ENCODE measurements around the gene PRPF40A. TPM values are rescaled to one million over a fixed set of nuclear protein-coding genes. Genes with fewer than 3 reads are reported as not detected.

The PRPF40A gene
- total RNA-seq, 2 experiments from 2014 or later, result 107 to 109 TPM

- DNase-seq, result no peak
- no peaks in the 10 kb centered on the region for H3K27me3 Mint-ChIP-seq
- no peak overlapping the region for H3K27ac Mint-ChIP-seq
- H3K4me3 Mint-ChIP-seq, result no peak overlapping the region
- POLR2A ChIA-PET, result no interaction called here
- H3K4me1 Mint-ChIP-seq, result peaks cover 33% of the 10 kb centered on the region
- CTCF ChIA-PET, result no interaction called here
- no peaks in the 10 kb centered on the region for H3K9me3 Mint-ChIP-seq
- H3K36me3 Mint-ChIP-seq (ENCODE audit: low read depth), result peaks cover 79% of the 10 kb centered on the region
Measured at GRCh38 chr2:152708742-152709141, 8.5 kb downstream of the PRPF40A start.

- Mint-ChIP-seq H3K9me3 (peaks cover 8% of the 10 kb centered on the region), H3K4me3 (no peak overlapping the region), H3K4me1 (peaks cover 23% of the 10 kb centered on the region), H3K27ac (no peak overlapping the region), H3K36me3 (ENCODE audit: low read depth) (peaks cover 86% of the 10 kb centered on the region), H3K27me3 (no peaks in the 10 kb centered on the region)
- CTCF ChIA-PET, result interaction anchor here (0.9 to 1.8 kb wide), 4 partner anchors 9 to 31 kb away, joined by 4 to 5 read pairs (median 5); partner anchors contain the start of gene PRPF40A
- DNase-seq, result no peak
- POLR2A ChIA-PET, result no interaction called here
Measured at GRCh38 chr2:152706477-152707021, 10.7 kb downstream of the PRPF40A start.

GRCh38 chr2:152701198-152701597, 16.1 kb downstream of the PRPF40A start:
- CTCF ChIA-PET, result interaction anchor here (1.6 kb wide), 1 partner anchor 17 kb away, joined by 3 read pairs; the partner anchor contains the start of genes ARL6IP6 and PRPF40A
- no peak overlapping the region for H3K27ac Mint-ChIP-seq
- peaks cover 23% of the 10 kb centered on the region for H3K4me1 Mint-ChIP-seq

GRCh38 chr2:152696476-152696875, 20.8 kb downstream of the PRPF40A start:
- no peak overlapping the region for H3K4me3 Mint-ChIP-seq
- H3K27me3 Mint-ChIP-seq, result no peaks in the 10 kb centered on the region
- no peak overlapping the region for H3K27ac Mint-ChIP-seq
- peaks cover 27% of the 10 kb centered on the region for H3K36me3 Mint-ChIP-seq (ENCODE audit: low read depth)
- H3K4me1 Mint-ChIP-seq, result peaks cover 36% of the 10 kb centered on the region
- POLR2A ChIA-PET, result no interaction called here
- H3K9me3 Mint-ChIP-seq, result peaks cover 4% of the 10 kb centered on the region
- CTCF ChIA-PET, result interaction anchor here (0.8 to 1.0 kb wide), 2 partner anchors 9 to 18 kb away, joined by 3 read pairs; no protein-coding TSS in a partner anchor
- no peak for DNase-seq

More at GRCh38 chr2:152701198-152701597, 16.1 kb downstream of the PRPF40A start:
- H3K27me3 Mint-ChIP-seq, result no peaks in the 10 kb centered on the region
- DNase-seq, result no peak
- peaks cover 12% of the 10 kb centered on the region for H3K9me3 Mint-ChIP-seq
- H3K36me3 Mint-ChIP-seq (ENCODE audit: low read depth), result peaks cover 59% of the 10 kb centered on the region
- H3K4me3 Mint-ChIP-seq, result no peak overlapping the region
- POLR2A ChIA-PET, result no interaction called here

GRCh38 chr2:152695763-152696162, 21.5 kb downstream of the PRPF40A start:
- H3K36me3 Mint-ChIP-seq (ENCODE audit: low read depth), result peaks cover 26% of the 10 kb centered on the region

GRCh38 chr2:152694161-152694661, 23.1 kb downstream of the PRPF40A start:
- peak; percentile 41 for DNase-seq
- Mint-ChIP-seq H3K27me3 (no peaks in the 10 kb centered on the region), H3K4me1 (peaks cover 34% of the 10 kb centered on the region), H3K36me3 (ENCODE audit: low read depth) (peaks cover 24% of the 10 kb centered on the region), H3K27ac (peak overlapping the region; percentile 98), H3K9me3 (no peaks in the 10 kb centered on the region), H3K4me3 (peak overlapping the region; percentile 80)
- CTCF ChIA-PET, result interaction anchor here (1.2 kb wide), 1 partner anchor 58 kb away, joined by 3 read pairs; no protein-coding TSS in a partner anchor
- POLR2A ChIA-PET, result interaction anchor here (1.3 kb wide), 1 partner anchor 23 kb away, joined by 10 read pairs; the partner anchor contains the start of gene PRPF40A

More at GRCh38 chr2:152695763-152696162, 21.5 kb downstream of the PRPF40A start:
- ChIA-PET CTCF (interaction anchor here (1.0 kb wide), 1 partner anchor 9 kb away, joined by 3 read pairs; no protein-coding TSS in a partner anchor), POLR2A (no interaction called here)
- Mint-ChIP-seq H3K4me3 (no peak overlapping the region), H3K4me1 (peaks cover 34% of the 10 kb centered on the region), H3K27ac (no peak overlapping the region), H3K27me3 (no peaks in the 10 kb centered on the region), H3K9me3 (no peaks in the 10 kb centered on the region)
- DNase-seq, result no peak

- no peak for DNase-seq
- H3K36me3 Mint-ChIP-seq (ENCODE audit: low read depth), result peaks cover 26% of the 10 kb centered on the region
- no peaks in the 10 kb centered on the region for H3K27me3 Mint-ChIP-seq
- H3K4me1 Mint-ChIP-seq, result peaks cover 34% of the 10 kb centered on the region
- peak overlapping the region; percentile 41 for H3K27ac Mint-ChIP-seq
- no peak overlapping the region for H3K4me3 Mint-ChIP-seq
- H3K9me3 Mint-ChIP-seq, result no peaks in the 10 kb centered on the region
- ChIA-PET POLR2A (no interaction called here), CTCF (no interaction called here)
Measured at GRCh38 chr2:152693033-152693432, 24.2 kb downstream of the PRPF40A start.

GRCh38 chr2:152686321-152686720, 30.9 kb downstream of the PRPF40A start:
- H3K27me3 Mint-ChIP-seq, result no peaks in the 10 kb centered on the region
- no peaks in the 10 kb centered on the region for H3K9me3 Mint-ChIP-seq
- peaks cover 24% of the 10 kb centered on the region for H3K4me1 Mint-ChIP-seq
- no peak overlapping the region for H3K27ac Mint-ChIP-seq
- CTCF ChIA-PET, result no interaction called here
- POLR2A ChIA-PET, result no interaction called here
- H3K36me3 Mint-ChIP-seq (ENCODE audit: low read depth), result peaks cover 27% of the 10 kb centered on the region
- no peak overlapping the region for H3K4me3 Mint-ChIP-seq
- no peak for DNase-seq

GRCh38 chr2:152683400-152683799, 33.9 kb downstream of the PRPF40A start:
- Mint-ChIP-seq H3K27me3 (no peaks in the 10 kb centered on the region), H3K4me1 (peaks cover 20% of the 10 kb centered on the region), H3K4me3 (no peak overlapping the region), H3K36me3 (ENCODE audit: low read depth) (peaks cover 36% of the 10 kb centered on the region), H3K9me3 (no peaks in the 10 kb centered on the region), H3K27ac (no peak overlapping the region)
- POLR2A ChIA-PET, result no interaction called here
- CTCF ChIA-PET, result no interaction called here
- no peak for DNase-seq

- H3K9me3 Mint-ChIP-seq, result no peaks in the 10 kb centered on the region
- H3K4me3 Mint-ChIP-seq, result no peak overlapping the region
- POLR2A ChIA-PET, result no interaction called here
- H3K4me1 Mint-ChIP-seq, result peaks cover 20% of the 10 kb centered on the region
- no peaks in the 10 kb centered on the region for H3K27me3 Mint-ChIP-seq
- H3K36me3 Mint-ChIP-seq (ENCODE audit: low read depth), result peaks cover 32% of the 10 kb centered on the region
- CTCF ChIA-PET, result interaction anchor here (0.6 kb wide), 1 partner anchor 71 kb away, joined by 4 read pairs; no protein-coding TSS in a partner anchor
- no peak for DNase-seq
- no peak overlapping the region for H3K27ac Mint-ChIP-seq
Measured at GRCh38 chr2:152682663-152683062, 34.6 kb downstream of the PRPF40A start.

GRCh38 chr2:152678808-152679207, 38.5 kb downstream of the PRPF40A start:
- H3K4me3 Mint-ChIP-seq, result no peak overlapping the region
- no peaks in the 10 kb centered on the region for H3K9me3 Mint-ChIP-seq
- H3K4me1 Mint-ChIP-seq, result peaks cover 4% of the 10 kb centered on the region
- CTCF ChIA-PET, result no interaction called here
- H3K27me3 Mint-ChIP-seq, result no peaks in the 10 kb centered on the region
- DNase-seq, result no peak
- H3K27ac Mint-ChIP-seq, result no peak overlapping the region
- POLR2A ChIA-PET, result no interaction called here
- H3K36me3 Mint-ChIP-seq (ENCODE audit: low read depth), result peaks cover 38% of the 10 kb centered on the region

GRCh38 chr2:152676461-152676860, 40.8 kb downstream of the PRPF40A start:
- H3K9me3 Mint-ChIP-seq, result no peaks in the 10 kb centered on the region
- H3K36me3 Mint-ChIP-seq (ENCODE audit: low read depth), result peaks cover 47% of the 10 kb centered on the region
- no peak overlapping the region for H3K4me3 Mint-ChIP-seq
- H3K27me3 Mint-ChIP-seq, result no peaks in the 10 kb centered on the region
- no peak for DNase-seq
- ChIA-PET POLR2A (no interaction called here), CTCF (no interaction called here)
- H3K4me1 Mint-ChIP-seq, result no peaks in the 10 kb centered on the region
- H3K27ac Mint-ChIP-seq, result no peak overlapping the region

GRCh38 chr2:152674334-152674733, 42.9 kb downstream of the PRPF40A start:
- H3K9me3 Mint-ChIP-seq, result no peaks in the 10 kb centered on the region
- H3K4me1 Mint-ChIP-seq, result no peaks in the 10 kb centered on the region
- ChIA-PET CTCF (no interaction called here), POLR2A (no interaction called here)
- H3K27ac Mint-ChIP-seq, result no peak overlapping the region
- H3K27me3 Mint-ChIP-seq, result no peaks in the 10 kb centered on the region
- H3K4me3 Mint-ChIP-seq, result no peak overlapping the region
- H3K36me3 Mint-ChIP-seq (ENCODE audit: low read depth), result peaks cover 45% of the 10 kb centered on the region
- no peak for DNase-seq

- no peak overlapping the region for H3K27ac Mint-ChIP-seq
- no peaks in the 10 kb centered on the region for H3K4me1 Mint-ChIP-seq
- no peaks in the 10 kb centered on the region for H3K27me3 Mint-ChIP-seq
- no peaks in the 10 kb centered on the region for H3K9me3 Mint-ChIP-seq
- POLR2A ChIA-PET, result no interaction called here
- no peak for DNase-seq
- CTCF ChIA-PET, result interaction anchor here (1.3 kb wide), 1 partner anchor 25 kb away, joined by 3 read pairs; no protein-coding TSS in a partner anchor
- no peak overlapping the region for H3K4me3 Mint-ChIP-seq
- H3K36me3 Mint-ChIP-seq (ENCODE audit: low read depth), result peaks cover 66% of the 10 kb centered on the region
Measured at GRCh38 chr2:152664725-152665124, 52.5 kb downstream of the PRPF40A start.
